Mesendoderm (in vitro differentiated cells): Measurements from ENCODE around the gene BUB3.

ENCODE experiments used
- DNase-seq: peaks from one replicate; pipeline ENCODE4 v3.0.0; 2013
- H2AK5ac ChIP-seq: 2 replicates; pipeline ENCODE4 v1.6.1; 2013; ENCODE audit warnings: low read length, inconsistent platforms
- H2BK120ac ChIP-seq: 2 replicates; pipeline ENCODE4 v1.6.1; 2013; ENCODE audit warnings: low read depth, mild to moderate bottlenecking, low read length, moderate library complexity, mixed read lengths
- H2BK15ac ChIP-seq: replicated peaks from 2 replicates; pipeline ENCODE4 v1.6.1; 2013; ENCODE audit warnings: low read depth, mild to moderate bottlenecking, moderate library complexity
- H2BK5ac ChIP-seq: 2 replicates; pipeline ENCODE4 v1.6.1; 2013; ENCODE audit warnings: low read length, inconsistent platforms
- H3K18ac ChIP-seq: 2 replicates; pipeline ENCODE4 v1.6.1; 2013; ENCODE audit warnings: mild to moderate bottlenecking, low read length, mixed read lengths
- H3K23ac ChIP-seq: one replicate; pipeline ENCODE4 v1.6.1; 2013; ENCODE audit warnings: low read length
- H3K27ac ChIP-seq: 2 replicates; pipeline ENCODE4 v1.5.1; 2013; ENCODE audit warnings: low read depth, mild to moderate bottlenecking, inconsistent platforms, low read length, moderate library complexity
- H3K27me3 ChIP-seq: 2 replicates; pipeline ENCODE4 v1.6.1; 2013; ENCODE audit warnings: low read length, control low read depth, mild to moderate bottlenecking, inconsistent platforms; ENCODE audit not compliant: insufficient read depth, poor library complexity
- H3K36me3 ChIP-seq: 2 replicates; pipeline ENCODE4 v1.6.1; 2013; ENCODE audit warnings: low read length, inconsistent platforms; ENCODE audit not compliant: control insufficient read depth, insufficient read depth
- H3K4ac ChIP-seq: one replicate; pipeline ENCODE4 v1.6.1; 2013; ENCODE audit warnings: low read depth, mild to moderate bottlenecking, low read length, moderate library complexity
- H3K4me1 ChIP-seq: 2 replicates; pipeline ENCODE4 v1.6.1; 2013; ENCODE audit warnings: low read depth, low read length, inconsistent platforms; ENCODE audit not compliant: control insufficient read depth
- H3K4me2 ChIP-seq: 2 replicates; pipeline ENCODE4 v1.6.1; 2013; ENCODE audit warnings: low read length
- H3K4me3 ChIP-seq: 2 replicates; pipeline ENCODE4 v1.5.1; 2013; ENCODE audit warnings: mild to moderate bottlenecking, low read length
- H3K56ac ChIP-seq: one replicate; pipeline ENCODE4 v1.6.1; 2013; ENCODE audit warnings: low read length
- H3K79me1 ChIP-seq: 2 replicates; pipeline ENCODE4 v1.6.1; 2013; ENCODE audit warnings: low read length, inconsistent platforms
- H3K79me2 ChIP-seq: 2 replicates; pipeline ENCODE4 v1.6.1; 2013; ENCODE audit warnings: mild to moderate bottlenecking, low read length; ENCODE audit not compliant: control insufficient read depth, insufficient read depth
- H3K9ac ChIP-seq: 2 replicates; pipeline ENCODE4 v1.6.1; 2013; ENCODE audit warnings: low read length, inconsistent platforms
- H4K5ac ChIP-seq: one replicate; pipeline ENCODE4 v1.6.1; 2013; ENCODE audit warnings: low read length
- H4K8ac ChIP-seq: one replicate; pipeline ENCODE4 v1.6.1; 2013; ENCODE audit warnings: low read depth, mild to moderate bottlenecking, control low read depth, low read length, moderate library complexity
- WGBS: extraction: QIAGEN DNeasy Blood & Tissue Kit; methylation state at CpG from one replicate; pipeline ENCODE4 v1.1.7; 2013; ENCODE audit warnings: low lambda C conversion rate, missing lambda C conversion rate; ENCODE audit not compliant: insufficient coverage; ENCODE audit errors: extremely low coverage; 5-methylcytosine and 5-hydroxymethylcytosine counted together

Gene BUB3

DNA sequence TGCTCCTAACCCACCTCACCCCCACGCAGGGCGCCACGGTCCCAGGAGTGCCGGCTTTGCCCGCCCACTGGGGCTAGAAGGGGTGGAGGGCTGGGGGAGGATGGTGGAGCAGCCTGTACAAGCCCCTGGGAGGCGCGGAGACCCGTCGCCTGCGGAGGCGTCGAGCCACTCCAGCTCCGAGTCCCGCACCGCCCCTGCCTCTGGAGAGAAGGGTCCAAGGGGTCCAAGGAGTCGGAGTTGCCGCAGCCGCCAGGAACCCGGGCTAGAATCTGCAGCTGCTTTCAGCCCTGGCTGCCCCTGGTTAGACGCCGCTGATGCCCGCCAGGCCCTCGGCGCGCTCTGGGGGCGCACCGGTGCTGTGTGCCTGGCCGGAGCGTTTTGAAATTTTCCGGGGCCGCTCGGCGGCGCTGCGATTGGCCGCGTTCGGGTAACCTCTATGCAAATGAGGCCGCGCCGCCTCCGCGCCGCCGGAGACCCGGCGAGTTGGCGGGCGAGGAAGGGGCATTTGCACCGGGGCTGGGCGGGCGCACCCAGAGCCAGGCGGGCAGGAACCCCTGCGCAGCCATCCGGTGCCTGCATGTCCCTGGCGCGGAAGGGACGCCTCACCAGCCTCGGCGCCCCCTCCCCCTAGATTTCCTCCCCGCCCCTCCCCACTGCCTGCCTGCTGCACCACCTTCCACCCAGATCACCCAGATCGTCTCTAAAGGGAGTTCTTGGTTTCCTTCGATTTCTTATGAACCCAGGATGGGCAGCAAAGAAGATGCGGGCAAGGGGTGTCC lies 6.4 kb upstream of the BUB3 start, which contains the start of gene HMX2:
Gene HMX2 (plus strand): TSS at position 502 of the 779 bp plus-strand sequence. CDS start 243 bp downstream, at position 745.
- Histone ChIP-seq H3K4me1 (no peaks in the 10 kb centered on the region), H4K8ac (no peak within 1 kb of the TSS), H3K4me2 (peak within 1 kb of the TSS; percentile 19), H3K9ac (no peak within 1 kb of the TSS), H2AK5ac (no peak within 1 kb of the TSS), H3K27ac (no peak within 1 kb of the TSS), H3K27me3 (peaks cover 80% of the 10 kb centered on the region), H4K5ac (no peak within 1 kb of the TSS), H3K4me3 (no peak within 1 kb of the TSS), H2BK120ac (no peak within 1 kb of the TSS), H3K4ac (no peak within 1 kb of the TSS), H2BK5ac (no peak within 1 kb of the TSS), H3K23ac (no peak within 1 kb of the TSS), H3K79me1 (no peaks in the 10 kb centered on the region), H3K79me2 (no peaks in the 10 kb centered on the region), H2BK15ac (no peak within 1 kb of the TSS), H3K36me3 (no peaks in the 10 kb centered on the region), H3K56ac (peak within 1 kb of the TSS; percentile 44), H3K18ac (no peak within 1 kb of the TSS)
- WGBS, result no CpG with 5 or more reads among the region's 64 CpGs
- DNase-seq, result peak; percentile 60

- DNase-seq, result peak; percentile 54
- WGBS, result no CpG with 5 or more reads among the region's 55 CpGs
- H4K8ac ChIP-seq, result no peak overlapping the region
- no peak overlapping the region for H3K18ac ChIP-seq
- no peak overlapping the region for H2AK5ac ChIP-seq
- no peak overlapping the region for H2BK120ac ChIP-seq
- H3K4me2 ChIP-seq, result peak overlapping the region; percentile 19
- H2BK15ac ChIP-seq, result no peak overlapping the region
- peaks cover 72% of the 10 kb centered on the region for H3K27me3 ChIP-seq
- H3K79me1 ChIP-seq, result no peaks in the 10 kb centered on the region
- H3K23ac ChIP-seq, result no peak overlapping the region
- H2BK5ac ChIP-seq, result no peak overlapping the region
- H3K27ac ChIP-seq, result no peak overlapping the region
- no peak overlapping the region for H3K4me3 ChIP-seq
- no peaks in the 10 kb centered on the region for H3K4me1 ChIP-seq
- no peak overlapping the region for H3K9ac ChIP-seq
- H3K36me3 ChIP-seq, result no peaks in the 10 kb centered on the region
- H4K5ac ChIP-seq, result no peak overlapping the region
- H3K56ac ChIP-seq, result peak overlapping the region; percentile 44
- H3K79me2 ChIP-seq, result no peaks in the 10 kb centered on the region
- no peak overlapping the region for H3K4ac ChIP-seq
Observed at GRCh38 chr10:123148414-123149161, 5.6 kb upstream of the BUB3 start.

- Histone ChIP-seq H3K18ac (no peak overlapping the region), H3K4me1 (no peaks in the 10 kb centered on the region), H3K27ac (no peak overlapping the region), H3K56ac (no peak overlapping the region), H3K4me2 (peak overlapping the region; percentile 79), H2AK5ac (no peak overlapping the region), H3K36me3 (no peaks in the 10 kb centered on the region), H3K4ac (no peak overlapping the region), H2BK120ac (no peak overlapping the region), H3K79me1 (no peaks in the 10 kb centered on the region), H4K8ac (no peak overlapping the region), H3K79me2 (no peaks in the 10 kb centered on the region), H3K27me3 (peaks cover 66% of the 10 kb centered on the region), H2BK15ac (no peak overlapping the region), H3K23ac (no peak overlapping the region), H2BK5ac (no peak overlapping the region), H3K9ac (no peak overlapping the region), H3K4me3 (no peak overlapping the region), H4K5ac (no peak overlapping the region)
- peak; percentile 31 for DNase-seq
- WGBS, result no CpG with 5 or more reads among the region's 12 CpGs
Observed at GRCh38 chr10:123149162-123149567, 5.0 kb upstream of the BUB3 start.

- peaks cover 61% of the 10 kb centered on the region for H3K27me3 ChIP-seq
- H3K4ac ChIP-seq, result no peak overlapping the region
- no peak overlapping the region for H2BK120ac ChIP-seq
- H3K4me2 ChIP-seq, result peak overlapping the region; percentile 79
- no peak overlapping the region for H2BK15ac ChIP-seq
- H3K4me3 ChIP-seq, result peak overlapping the region; percentile 25
- no peak overlapping the region for H3K23ac ChIP-seq
- no peak overlapping the region for H4K5ac ChIP-seq
- H3K56ac ChIP-seq, result peak overlapping the region; percentile 75
- H2BK5ac ChIP-seq, result no peak overlapping the region
- peak; percentile 57 for DNase-seq
- no peaks in the 10 kb centered on the region for H3K4me1 ChIP-seq
- WGBS, result no CpG with 5 or more reads among the region's 76 CpGs
- peak overlapping the region; percentile 41 for H3K9ac ChIP-seq
- no peak overlapping the region for H2AK5ac ChIP-seq
- H3K79me1 ChIP-seq, result no peaks in the 10 kb centered on the region
- H3K27ac ChIP-seq, result no peak overlapping the region
- H4K8ac ChIP-seq, result no peak overlapping the region
- H3K36me3 ChIP-seq, result no peaks in the 10 kb centered on the region
- H3K79me2 ChIP-seq, result peaks cover 1% of the 10 kb centered on the region
- H3K18ac ChIP-seq, result no peak overlapping the region
Observed at GRCh38 chr10:123149568-123150270, 4.5 kb upstream of the BUB3 start.

GRCh38 chr10:123150271-123150985 lies 3.8 kb upstream of the BUB3 start:
- H3K4ac ChIP-seq, result no peak overlapping the region
- H3K27me3 ChIP-seq, result peaks cover 56% of the 10 kb centered on the region
- H3K18ac ChIP-seq, result no peak overlapping the region
- H2BK5ac ChIP-seq, result no peak overlapping the region
- H3K79me1 ChIP-seq, result no peaks in the 10 kb centered on the region
- H3K9ac ChIP-seq, result peak overlapping the region; percentile 48
- peak overlapping the region; percentile 79 for H3K4me2 ChIP-seq
- no peak overlapping the region for H3K23ac ChIP-seq
- peaks cover 8% of the 10 kb centered on the region for H3K79me2 ChIP-seq
- no CpG with 5 or more reads among the region's 34 CpGs for WGBS
- no peaks in the 10 kb centered on the region for H3K4me1 ChIP-seq
- no peak overlapping the region for H3K4me3 ChIP-seq
- no peak overlapping the region for H3K27ac ChIP-seq
- H4K8ac ChIP-seq, result no peak overlapping the region
- peak overlapping the region; percentile 75 for H3K56ac ChIP-seq
- no peak for DNase-seq
- no peaks in the 10 kb centered on the region for H3K36me3 ChIP-seq
- no peak overlapping the region for H2BK15ac ChIP-seq
- H2AK5ac ChIP-seq, result no peak overlapping the region
- no peak overlapping the region for H2BK120ac ChIP-seq
- no peak overlapping the region for H4K5ac ChIP-seq
